ENCODE results near the gene LAMA3. TPM values are rescaled to one million over a fixed set of nuclear protein-coding genes. Genes with fewer than 3 reads are reported as not detected.

LAMA3 gene
- total RNA-seq, 1 donor from 2014 or later = 3.5 TPM

DNA sequence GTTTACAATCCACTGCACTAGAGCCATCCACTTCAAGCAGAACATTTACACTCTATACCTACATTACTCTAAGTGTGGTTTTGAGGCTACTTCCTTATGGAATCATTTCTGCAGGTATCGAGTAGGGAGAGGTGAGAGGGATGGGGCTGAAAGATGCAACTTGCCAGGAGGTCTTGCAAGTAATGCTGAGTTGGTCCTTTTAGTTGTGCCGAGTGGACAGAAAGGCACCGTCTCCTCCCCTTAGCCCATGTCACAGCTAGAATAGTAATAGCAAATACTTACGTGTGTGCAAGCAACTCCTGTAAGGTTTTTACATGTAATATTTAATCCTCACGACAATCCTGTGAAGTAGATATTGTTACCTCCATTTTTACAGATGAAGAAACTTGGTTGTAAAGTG, 166.5 kb downstream of the LAMA3 start:
- no peak for DNase-seq
- H3K27ac ChIP-seq (replicated peaks) = no peak overlapping the region
- TF ChIP-seq CTCF (IDR thresholded peaks at IDR 0.05; ENCODE audit: borderline replicate concordance) = no peak
- H3K27me3 ChIP-seq (ENCODE audit: low read depth) = no peaks in the 10 kb centered on the region
- H3K9me3 ChIP-seq (replicated peaks) = no peaks in the 10 kb centered on the region
- no peak overlapping the region for H3K4me3 ChIP-seq
- H3K4me1 ChIP-seq = no peaks in the 10 kb centered on the region
- peaks cover 24% of the 10 kb centered on the region for H3K36me3 ChIP-seq
- intact Hi-C loops (cut with micrococcal nuclease) = no loop called here

DNA sequence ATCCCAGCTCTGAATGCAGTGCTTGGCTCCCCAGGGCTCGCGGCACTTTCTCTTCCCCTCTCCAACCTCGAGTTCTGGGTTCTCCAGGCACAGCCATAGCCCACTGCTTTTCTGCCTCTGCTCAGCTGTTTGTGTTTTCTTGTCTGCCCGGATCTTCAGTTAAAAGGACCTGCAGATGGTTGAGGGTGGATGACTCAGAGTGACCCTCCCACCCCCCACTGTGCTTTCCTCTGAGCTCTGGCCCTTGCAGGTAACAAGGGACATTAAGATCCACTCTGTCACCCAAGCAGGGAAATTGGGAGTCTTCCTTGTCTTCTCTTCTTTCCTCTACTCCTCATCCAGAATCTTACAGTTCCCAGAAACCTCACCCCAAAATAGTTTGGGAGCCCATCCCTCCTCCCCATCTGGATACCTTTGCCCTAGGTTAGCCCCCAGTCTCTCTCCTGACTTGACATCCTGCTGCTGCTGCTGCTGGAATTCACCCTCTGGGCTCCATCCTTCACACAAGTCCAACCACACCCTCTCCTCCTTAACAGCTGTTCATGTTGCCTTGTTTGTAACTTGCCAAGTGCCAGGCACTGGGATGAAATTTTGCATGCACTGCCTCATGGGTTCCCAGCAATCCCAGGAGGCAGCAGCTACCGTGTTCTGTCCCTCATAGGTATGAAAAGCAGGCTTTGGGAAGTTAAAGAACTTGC, 167.4 kb downstream of the LAMA3 start:
- no peak for DNase-seq
- Histone ChIP-seq H3K27ac (replicated peaks) (no peak overlapping the region), H3K36me3 (peaks cover 20% of the 10 kb centered on the region), H3K27me3 (ENCODE audit: low read depth) (no peaks in the 10 kb centered on the region), H3K4me3 (no peak overlapping the region), H3K9me3 (replicated peaks) (no peaks in the 10 kb centered on the region), H3K4me1 (peaks cover 1% of the 10 kb centered on the region)
- intact Hi-C loops (cut with micrococcal nuclease) = no loop called here
- no peak for TF ChIP-seq CTCF (IDR thresholded peaks at IDR 0.05; ENCODE audit: borderline replicate concordance)

- TF ChIP-seq CTCF (IDR thresholded peaks at IDR 0.05; ENCODE audit: borderline replicate concordance) = no peak
- H3K36me3 ChIP-seq = peaks cover 17% of the 10 kb centered on the region
Observed at GRCh38 chr18:23857164-23857552, 167.9 kb downstream of the LAMA3 start.

GRCh38 chr18:23857756-23858155, 168.5 kb downstream of the LAMA3 start:
- H3K27me3 ChIP-seq (ENCODE audit: low read depth) = no peaks in the 10 kb centered on the region
- H3K4me3 ChIP-seq = no peak overlapping the region
- H3K36me3 ChIP-seq = peaks cover 17% of the 10 kb centered on the region
- H3K27ac ChIP-seq (replicated peaks) = no peak overlapping the region
- no peaks in the 10 kb centered on the region for H3K9me3 ChIP-seq (replicated peaks)
- no peak for DNase-seq
- H3K4me1 ChIP-seq = peaks cover 5% of the 10 kb centered on the region
- intact Hi-C loops (cut with micrococcal nuclease) = no loop called here
- TF ChIP-seq CTCF (IDR thresholded peaks at IDR 0.05; ENCODE audit: borderline replicate concordance) = no peak

More at GRCh38 chr18:23857164-23857552, 167.9 kb downstream of the LAMA3 start:
- no peak overlapping the region for H3K27ac ChIP-seq (replicated peaks)
- no peak for DNase-seq
- intact Hi-C loops (cut with micrococcal nuclease) = no loop called here
- no peaks in the 10 kb centered on the region for H3K27me3 ChIP-seq (ENCODE audit: low read depth)
- H3K4me3 ChIP-seq = no peak overlapping the region
- H3K9me3 ChIP-seq (replicated peaks) = no peaks in the 10 kb centered on the region
- peaks cover 5% of the 10 kb centered on the region for H3K4me1 ChIP-seq

- peaks cover 17% of the 10 kb centered on the region for H3K36me3 ChIP-seq
- no peak for DNase-seq
- H3K4me1 ChIP-seq = peaks cover 5% of the 10 kb centered on the region
- H3K27ac ChIP-seq (replicated peaks) = no peak overlapping the region
- TF ChIP-seq CTCF (IDR thresholded peaks at IDR 0.05; ENCODE audit: borderline replicate concordance) = no peak
- H3K27me3 ChIP-seq (ENCODE audit: low read depth) = no peaks in the 10 kb centered on the region
- no peaks in the 10 kb centered on the region for H3K9me3 ChIP-seq (replicated peaks)
- no peak overlapping the region for H3K4me3 ChIP-seq
- intact Hi-C loops (cut with micrococcal nuclease) = no loop called here
Observed at GRCh38 chr18:23859466-23860336, 170.4 kb downstream of the LAMA3 start.
